CD4-positive, alpha-beta memory T cell (primary cell): ENCODE data around the gene GPALPP1. TPM values are rescaled to one million over a fixed set of nuclear protein-coding genes. Genes with fewer than 3 reads are reported as not detected.
A peak's percentile ranks its signal among the peaks of the same experiment; 100 is the strongest.
"Not testable (repeated sequence)": the region's sequence is repeated elsewhere in the genome, so short reads cannot be mapped to it uniquely, and the experiment has no call there.

Source experiments
- CTCF ChIA-PET: fragments of 350-600 bp; sonication (Branson Sonifier 250); formaldehyde crosslinking; loops from one replicate; lab custom pipeline; 2021; ENCODE audit warnings: inconsistent platforms; ENCODE audit not compliant: partially characterized antibody; lab: Charles Lee
- POLR2A ChIA-PET: fragments of 350-600 bp; sonication (Branson Sonifier 250); formaldehyde crosslinking; loops from one replicate; lab custom pipeline; 2021; ENCODE audit not compliant: partially characterized antibody; lab: Charles Lee
- DNase-seq, 5 donors: peaks; one replicate each; pipeline versions ENCODE4 v3.0.0 to v3.0.0-alpha.2; 2020 to 2022; ENCODE audit warnings: mixed read lengths in 1 of 5
- H3K27ac ChIP-seq: one replicate; pipeline ENCODE4 v1.7.0; 2013; ENCODE audit warnings: low read depth, low read length
- H3K27me3 ChIP-seq: 2 replicates; pipeline ENCODE4 v1.7.0; 2013; ENCODE audit warnings: mild to moderate bottlenecking, low read length, moderate library complexity; ENCODE audit not compliant: insufficient read depth
- H3K36me3 ChIP-seq: 2 replicates; pipeline ENCODE4 v1.7.0; 2013; ENCODE audit warnings: mild to moderate bottlenecking, low read length, moderate library complexity; ENCODE audit not compliant: insufficient read depth
- H3K4me1 ChIP-seq: 2 replicates; pipeline ENCODE4 v1.7.0; 2013; ENCODE audit warnings: mild to moderate bottlenecking, low read length, moderate library complexity; ENCODE audit not compliant: insufficient read depth
- H3K4me3 ChIP-seq, 2 donors: one replicate each; pipeline ENCODE4 v1.7.0; 2013; ENCODE audit warnings: low read length in 2 of 2, mild to moderate bottlenecking in 1 of 2
- H3K9me3 ChIP-seq, 2 donors: one replicate each; pipeline ENCODE4 v1.7.0; 2013; ENCODE audit warnings: low read length in 2 of 2, control low read depth in 1 of 2; ENCODE audit not compliant: control insufficient read depth in 1 of 2
- H3K27ac Mint-ChIP-seq, 7 donors: one replicate each; pipeline ENCODE4 v1.8.0; 2020 to 2021; ENCODE audit warnings: mixed read lengths in 7 of 7, mild to moderate bottlenecking in 6 of 7, inconsistent platforms in 3 of 7, moderate library complexity in 3 of 7
- H3K27me3 Mint-ChIP-seq, 2 donors: one replicate each; pipeline ENCODE4 v1.8.0; 2020 to 2021; ENCODE audit warnings: mixed read lengths in 2 of 2
- H3K36me3 Mint-ChIP-seq, 2 donors: one replicate each; pipeline ENCODE4 v1.8.0; 2020 to 2021; ENCODE audit warnings: mixed read lengths in 2 of 2, inconsistent platforms in 1 of 2, mild to moderate bottlenecking in 1 of 2
- H3K4me1 Mint-ChIP-seq, 4 donors: one replicate each; pipeline ENCODE4 v1.8.0; 2020 to 2021; ENCODE audit warnings: mixed read lengths in 4 of 4, mild to moderate bottlenecking in 1 of 4
- H3K4me3 Mint-ChIP-seq, 8 donors: one replicate each; pipeline ENCODE4 v1.8.0; 2020 to 2021; ENCODE audit warnings: mixed read lengths in 8 of 8, mild to moderate bottlenecking in 7 of 8, moderate library complexity in 6 of 8, inconsistent platforms in 3 of 8
- H3K9me3 Mint-ChIP-seq, 8 donors: one replicate each; pipeline ENCODE4 v1.8.0; 2020 to 2021; ENCODE audit warnings: mixed read lengths in 8 of 8, mild to moderate bottlenecking in 5 of 8, inconsistent platforms in 3 of 8, moderate library complexity in 1 of 8
- intact Hi-C: fragments of 100-400 bp; cut with micrococcal nuclease; formaldehyde crosslinking; loops from one replicate; pipeline ENCODE4 v1.15.1; 2023
- polyA plus RNA-seq, 2 donors: library from polyadenylated mRNA; unstranded; fragments of 300-500 nt; fragmentation: Illumina TruSeq; gene quantifications; one replicate each; pipeline ENCODE4 v1.2.3, GENCODE V29; 2021
- total RNA-seq, 2 experiments: library from RNA; stranded (reverse); gene quantifications; one replicate each; pipeline ENCODE4 v1.2.3, GENCODE V29; 2021

Gene GPALPP1
- total and polyA plus RNA-seq, 4 experiments from 2014 or later: 11.7 to 35.1 (median 27.6) TPM

DNA sequence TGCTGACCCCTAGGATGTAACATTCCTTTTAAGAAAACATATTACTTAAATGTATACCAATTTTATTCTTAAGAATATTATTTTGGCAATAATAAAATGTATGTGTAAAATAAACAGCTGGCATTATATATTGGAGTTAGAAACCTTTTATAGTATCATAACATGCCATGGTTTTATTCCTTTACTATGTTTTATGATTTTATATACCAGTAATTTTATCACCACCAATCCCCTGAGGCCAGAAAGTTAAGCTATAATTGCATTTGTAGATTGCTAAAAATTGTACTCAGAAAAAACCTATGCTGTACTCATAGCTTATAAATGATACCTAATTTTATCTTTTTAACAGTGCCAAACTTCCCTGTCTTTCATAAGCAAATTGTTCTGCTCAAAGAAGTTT lies 17.9 kb downstream of the GPALPP1 start:
- Mint-ChIP-seq H3K27me3 (no peaks in the 10 kb centered on the region), H3K4me3 (no peak overlapping the region), H3K36me3 (peaks cover 46 to 65% of the 10 kb centered on the region in 2 donors), H3K27ac (peak overlapping the region in 1 of 7 donors; percentile 70), H3K4me1 (peaks cover 0 to 1% (median 0%) of the 10 kb centered on the region in 4 donors), H3K9me3 (no peaks in the 10 kb centered on the region)
- no peaks in the 10 kb centered on the region for H3K27me3 ChIP-seq
- H3K27ac ChIP-seq: no peak overlapping the region
- POLR2A ChIA-PET: interaction anchor here (0.8 kb wide), 1 partner anchor 13 kb away, joined by 3 read pairs; no protein-coding TSS in a partner anchor
- no peaks in the 10 kb centered on the region for H3K4me1 ChIP-seq
- intact Hi-C loops: no loop called here
- peaks cover 31% of the 10 kb centered on the region for H3K36me3 ChIP-seq
- CTCF ChIA-PET: no interaction called here
- no peak for DNase-seq
- no peaks in the 10 kb centered on the region for H3K9me3 ChIP-seq
- H3K4me3 ChIP-seq: no peak overlapping the region

DNA sequence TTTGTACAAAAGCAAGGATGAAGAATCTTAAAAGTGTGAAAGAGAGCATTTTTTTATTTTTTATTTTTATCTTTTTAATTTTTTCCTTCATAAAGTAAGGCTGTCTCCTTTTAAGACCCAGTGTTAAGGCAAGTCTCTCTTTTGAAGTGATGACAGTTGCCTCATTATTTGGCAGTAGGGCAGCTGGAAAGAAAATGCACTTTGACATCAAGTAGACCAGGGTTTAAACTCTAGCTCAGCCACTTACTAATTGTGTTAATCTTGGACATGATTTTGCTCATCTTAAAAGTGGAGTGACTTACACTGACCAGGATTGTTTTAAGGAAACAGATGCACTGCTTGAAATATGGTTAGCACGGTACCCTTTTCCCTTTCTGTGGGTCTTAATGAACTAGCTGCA lies 18.5 kb downstream of the GPALPP1 start:
- no peaks in the 10 kb centered on the region for H3K27me3 Mint-ChIP-seq
- intact Hi-C loops: no loop called here
- peak overlapping the region in 1 of 7 donors; percentile 70 for H3K27ac Mint-ChIP-seq
- Histone ChIP-seq H3K9me3 (no peaks in the 10 kb centered on the region), H3K27ac (no peak overlapping the region), H3K4me1 (no peaks in the 10 kb centered on the region), H3K27me3 (no peaks in the 10 kb centered on the region), H3K36me3 (peaks cover 25% of the 10 kb centered on the region), H3K4me3 (no peak overlapping the region)
- no peak overlapping the region for H3K4me3 Mint-ChIP-seq
- POLR2A ChIA-PET: no interaction called here
- H3K9me3 Mint-ChIP-seq: no peaks in the 10 kb centered on the region
- CTCF ChIA-PET: no interaction called here
- H3K36me3 Mint-ChIP-seq: peaks cover 42 to 63% of the 10 kb centered on the region in 2 donors
- no peak for DNase-seq
- peaks cover 0 to 1% (median 0%) of the 10 kb centered on the region in 4 donors for H3K4me1 Mint-ChIP-seq

DNA sequence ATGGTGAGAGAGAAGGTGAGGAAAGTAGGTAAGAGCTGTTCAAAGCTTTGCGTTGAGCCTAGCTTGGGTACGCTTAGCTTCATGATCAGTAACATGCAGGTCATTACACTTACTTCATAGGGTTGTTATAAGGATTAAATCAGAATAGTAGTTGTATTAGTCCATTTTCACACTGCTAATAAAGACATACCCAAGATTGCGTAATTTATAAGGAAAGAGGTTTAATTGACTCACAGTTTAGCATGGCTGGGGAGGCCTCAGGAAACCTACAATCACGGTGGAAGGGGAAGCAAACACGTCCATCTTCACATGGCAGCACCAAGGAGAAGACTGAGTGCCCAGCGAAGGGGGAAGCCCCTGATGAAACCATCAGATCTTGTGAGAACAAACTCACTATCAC lies 21.9 kb downstream of the GPALPP1 start:
- Histone ChIP-seq H3K27me3 (no peaks in the 10 kb centered on the region), H3K4me1 (no peaks in the 10 kb centered on the region), H3K36me3 (peaks cover 24% of the 10 kb centered on the region), H3K4me3 (no peak overlapping the region), H3K9me3 (no peaks in the 10 kb centered on the region), H3K27ac (no peak overlapping the region)
- Mint-ChIP-seq H3K36me3 (peaks cover 53 to 78% of the 10 kb centered on the region in 2 donors), H3K4me3 (no peak overlapping the region), H3K9me3 (no peaks in the 10 kb centered on the region), H3K4me1 (peaks cover 0 to 1% (median 0%) of the 10 kb centered on the region in 4 donors), H3K27me3 (no peaks in the 10 kb centered on the region), H3K27ac (no peak overlapping the region)
- intact Hi-C loops: no loop called here
- DNase-seq: no peak
- ChIA-PET POLR2A (no interaction called here), CTCF (no interaction called here)

DNA sequence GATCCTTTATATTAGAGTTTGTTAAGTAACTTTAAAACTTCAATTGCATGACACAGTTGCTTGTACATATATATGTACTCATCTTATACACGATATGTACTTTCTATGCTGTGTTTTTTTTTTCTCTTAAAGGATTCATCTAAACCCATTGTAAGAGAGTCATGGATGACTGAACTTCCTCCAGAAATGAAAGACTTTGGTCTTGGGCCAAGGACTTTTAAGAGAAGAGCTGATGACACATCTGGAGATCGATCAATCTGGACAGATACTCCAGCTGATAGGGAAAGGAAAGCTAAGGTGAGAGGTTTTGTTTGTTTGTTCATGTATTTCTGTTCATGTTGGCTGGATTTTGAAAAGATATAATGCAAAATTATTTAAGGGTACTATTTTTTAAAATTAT lies 26.0 kb downstream of the GPALPP1 start:
- ChIA-PET POLR2A (no interaction called here), CTCF (interaction anchor here (1.8 kb wide), 1 partner anchor 27 kb away, joined by 3 read pairs; no protein-coding TSS in a partner anchor)
- no peak for DNase-seq
- Mint-ChIP-seq H3K36me3 (peaks cover 46 to 53% of the 10 kb centered on the region in 2 donors), H3K27me3 (no peaks in the 10 kb centered on the region), H3K27ac (no peak overlapping the region), H3K4me1 (peaks cover 0 to 1% (median 0%) of the 10 kb centered on the region in 4 donors), H3K9me3 (no peaks in the 10 kb centered on the region), H3K4me3 (no peak overlapping the region)
- Histone ChIP-seq H3K27me3 (no peaks in the 10 kb centered on the region), H3K27ac (no peak overlapping the region), H3K36me3 (peaks cover 18% of the 10 kb centered on the region), H3K4me3 (no peak overlapping the region), H3K9me3 (no peaks in the 10 kb centered on the region), H3K4me1 (no peaks in the 10 kb centered on the region)
- intact Hi-C loops: no loop called here

DNA sequence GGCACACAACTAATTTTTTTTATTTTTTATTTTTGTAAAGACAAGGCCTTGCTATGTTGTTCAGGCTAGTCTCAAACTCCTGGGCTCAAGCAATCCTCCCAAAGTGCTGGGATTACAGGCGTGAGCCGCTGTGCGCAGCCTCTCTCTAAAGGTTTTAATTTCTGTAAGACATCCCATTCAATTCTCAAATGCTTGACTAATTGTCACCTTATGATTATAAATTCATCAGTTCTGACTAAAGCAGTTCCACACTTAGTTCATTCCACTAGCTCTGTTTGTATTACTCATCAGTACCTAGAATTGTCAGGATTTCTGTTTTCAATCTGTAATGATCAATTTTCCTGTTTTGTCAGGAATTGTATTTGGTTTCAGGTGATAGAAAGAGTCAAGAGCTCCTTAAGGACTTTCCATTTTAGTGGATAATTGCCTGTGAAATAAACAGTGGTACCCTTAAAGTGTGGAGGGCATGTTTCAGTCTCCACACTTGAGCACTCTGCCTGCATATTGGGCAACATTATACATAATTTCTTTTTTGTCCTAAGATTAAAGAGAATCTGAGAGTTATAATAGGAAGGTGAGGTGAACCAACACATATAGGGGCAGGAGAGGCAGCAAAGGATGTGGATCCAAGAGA lies 27.6 kb downstream of the GPALPP1 start:
- Histone ChIP-seq H3K4me3 (no peak overlapping the region), H3K27ac (no peak overlapping the region), H3K27me3 (no peaks in the 10 kb centered on the region), H3K4me1 (no peaks in the 10 kb centered on the region), H3K36me3 (peaks cover 29% of the 10 kb centered on the region), H3K9me3 (no peaks in the 10 kb centered on the region)
- Mint-ChIP-seq H3K9me3 (no peaks in the 10 kb centered on the region), H3K36me3 (peaks cover 44 to 52% of the 10 kb centered on the region in 2 donors), H3K4me3 (no peak overlapping the region), H3K27ac (peak overlapping the region in 1 of 7 donors; percentile 60), H3K4me1 (no peaks in the 10 kb centered on the region), H3K27me3 (no peaks in the 10 kb centered on the region)
- ChIA-PET CTCF (interaction anchor here (0.6 kb wide), 1 partner anchor 31 kb away, joined by 3 read pairs; no protein-coding TSS in a partner anchor), POLR2A (no interaction called here)
- no peak for DNase-seq
- intact Hi-C loops: no loop called here

DNA sequence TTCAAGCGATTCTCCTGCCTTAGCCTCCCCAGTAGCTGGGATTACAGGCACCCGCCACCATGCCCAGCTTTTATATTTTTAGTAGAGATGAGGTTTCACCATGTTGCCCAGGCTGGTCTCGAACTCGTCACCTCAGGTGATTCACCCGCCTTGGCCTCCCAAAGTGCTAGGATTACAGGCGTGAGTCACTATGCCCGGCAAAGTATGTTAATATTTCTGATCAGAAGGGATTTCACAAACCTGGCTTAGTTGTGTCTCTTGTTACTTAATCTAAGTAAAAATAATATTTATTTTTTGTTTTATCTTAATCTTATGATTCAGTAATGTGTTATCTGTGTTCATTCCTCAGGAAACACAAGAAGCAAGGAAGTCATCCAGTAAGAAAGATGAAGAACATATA lies 30.6 kb downstream of the GPALPP1 start:
- intact Hi-C loops, H3K9me3 ChIP-seq, H3K4me1 ChIP-seq, H3K9me3 Mint-ChIP-seq, H3K27ac Mint-ChIP-seq, H3K27me3 ChIP-seq, H3K4me3 Mint-ChIP-seq, H3K27ac ChIP-seq, DNase-seq, POLR2A ChIA-PET, H3K4me1 Mint-ChIP-seq, H3K4me3 ChIP-seq, H3K27me3 Mint-ChIP-seq: not testable (repeated sequence)
- peaks cover 24% of the 10 kb centered on the region for H3K36me3 ChIP-seq
- H3K36me3 Mint-ChIP-seq: peaks cover 38 to 46% of the 10 kb centered on the region in 2 donors
- CTCF ChIA-PET: interaction anchor here (0.7 kb wide), 1 partner anchor 471 kb away, joined by 3 read pairs; no protein-coding TSS in a partner anchor

DNA sequence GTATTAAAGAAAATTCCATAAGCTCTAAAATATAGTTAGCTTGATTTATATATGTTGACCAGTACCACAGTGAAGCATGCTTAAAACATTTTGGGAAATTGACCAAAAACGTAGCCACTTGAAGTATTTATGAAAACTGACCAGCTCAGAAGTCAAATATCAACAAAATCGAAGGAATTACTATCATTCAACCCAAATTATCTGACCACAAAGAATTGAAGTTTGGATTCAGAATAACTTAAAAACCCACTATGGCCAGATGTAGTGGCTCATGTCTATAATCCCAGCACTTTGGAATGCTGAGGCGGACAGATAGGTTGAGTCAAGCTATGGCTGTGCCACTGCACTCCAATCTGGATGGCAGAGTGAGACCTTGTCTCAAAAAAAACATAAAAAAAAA lies 31.9 kb downstream of the GPALPP1 start:
- H3K9me3 ChIP-seq: no peaks in the 10 kb centered on the region
- peaks cover 24% of the 10 kb centered on the region for H3K36me3 ChIP-seq
- no peaks in the 10 kb centered on the region for H3K27me3 ChIP-seq
- no peaks in the 10 kb centered on the region for H3K27me3 Mint-ChIP-seq
- H3K36me3 Mint-ChIP-seq: peaks cover 35 to 44% of the 10 kb centered on the region in 2 donors
- H3K4me3 Mint-ChIP-seq: no peak overlapping the region
- DNase-seq: no peak
- no peak overlapping the region for H3K27ac Mint-ChIP-seq
- intact Hi-C loops: no loop called here
- ChIA-PET CTCF (interaction anchor here (0.7 kb wide), 1 partner anchor 234 kb away, joined by 3 read pairs; no protein-coding TSS in a partner anchor), POLR2A (no interaction called here)
- H3K4me3 ChIP-seq: no peak overlapping the region
- H3K4me1 Mint-ChIP-seq: peaks cover 0 to 2% (median 0%) of the 10 kb centered on the region in 4 donors
- H3K9me3 Mint-ChIP-seq: no peaks in the 10 kb centered on the region
- H3K4me1 ChIP-seq: no peaks in the 10 kb centered on the region
- no peak overlapping the region for H3K27ac ChIP-seq
